Keratinocyte (primary cell): ENCODE measurements around the gene GMPS.
"Not testable (repeated sequence)": the region's sequence is repeated elsewhere in the genome, so short reads cannot be mapped to it uniquely, and the experiment has no call there.

Experiments used
- CTCF ChIP-seq, 3 experiments: IDR thresholded peaks in 1 of 3; conservative IDR thresholded peaks in 1 of 3; optimal IDR thresholded peaks in 1 of 3; 2 replicates in 2 of 3; 3 replicates in 1 of 3; pipeline versions ENCODE3 to v1.5.1; 2011; ENCODE audit warnings: low read length in 3 of 3, mild to moderate bottlenecking in 3 of 3, moderate library complexity in 2 of 3, control low read depth in 1 of 3, inconsistent platforms in 1 of 3; ENCODE audit not compliant: insufficient read depth in 2 of 3; ENCODE audit errors: extremely low read depth in 1 of 3
- EZH2 ChIP-seq: IDR thresholded peaks from one replicate; pipeline ENCODE4 v1.6.1; 2012; ENCODE audit warnings: inconsistent platforms, mild to moderate bottlenecking, low read length, moderate library complexity

GRCh38 chr3:155961044-155961443, 90.6 kb downstream of the GMPS start:
- TF ChIP-seq CTCF (optimal IDR thresholded peaks at IDR 0.05 in 1 of 3, IDR thresholded peaks at IDR 0.05 in 1 of 3, conservative IDR thresholded peaks at IDR 0.05 in 1 of 3; ENCODE audit: extremely low read depth in 1 of 3, insufficient read depth in 2 of 3, low read length in 3 of 3); EZH2: not testable (repeated sequence)
